SU-DHL-6 (cell line): ENCODE results near the gene ADAMTS19.

Experiments used
- CTCF ChIP-seq: fragments of 200-600 bp; sonication (generic); IDR thresholded peaks from one replicate; pipeline ENCODE4 v1.5.1; 2017; ENCODE audit warnings: antibody characterized with exemption, mild to moderate bottlenecking, low read length, moderate library complexity; ENCODE audit not compliant: insufficient read depth, poor library complexity, severe bottlenecking
- EZH2phosphoT487 ChIP-seq: fragments of 200-600 bp; sonication (generic), shearing (Covaris generic); conservative IDR thresholded peaks from 2 replicates; pipeline ENCODE4 v1.6.1; 2018; ENCODE audit warnings: mild to moderate bottlenecking, antibody characterized with exemption, low read length, moderate library complexity, mixed read lengths

DNA sequence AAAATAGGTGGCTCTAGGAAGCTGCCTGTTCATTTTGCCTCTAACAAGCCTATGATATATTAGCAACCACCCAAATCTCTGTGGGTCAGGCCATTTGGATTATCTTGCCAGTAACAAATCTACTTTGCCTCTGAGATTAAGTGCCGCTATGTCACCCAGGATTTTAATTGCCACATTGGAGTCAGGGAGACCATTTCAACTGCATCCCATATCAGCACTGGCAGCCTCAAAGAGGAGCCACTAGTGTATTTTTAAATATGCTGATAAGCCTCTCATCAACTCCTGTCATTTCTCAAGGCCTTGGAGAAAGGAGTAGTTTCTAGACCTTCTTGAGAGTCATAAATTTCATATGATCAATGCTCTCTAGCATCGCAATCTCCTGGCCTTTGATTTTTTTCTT, 12.1 kb upstream of the ADAMTS19 start:
- no peak for TF ChIP-seq CTCF
- TF ChIP-seq EZH2phosphoT487, result no peak
